VCaP (cell line): ENCODE measurements around the gene WAC.
A peak's percentile ranks its signal among the peaks of the same experiment; 100 is the strongest.

Experiments
- H3K27ac ChIP-seq: fragments of 450-650 bp; 2 replicates; pipeline ENCODE4 v1.5.1; 2017
- TF ChIP-seq, protein P1 (sequence below): fragments of 450-650 bp; conservative IDR thresholded peaks from 2 replicates; pipeline ENCODE4 v1.5.1; 2017; ENCODE audit warnings: mild to moderate bottlenecking, moderate library complexity

WAC gene

DNA sequence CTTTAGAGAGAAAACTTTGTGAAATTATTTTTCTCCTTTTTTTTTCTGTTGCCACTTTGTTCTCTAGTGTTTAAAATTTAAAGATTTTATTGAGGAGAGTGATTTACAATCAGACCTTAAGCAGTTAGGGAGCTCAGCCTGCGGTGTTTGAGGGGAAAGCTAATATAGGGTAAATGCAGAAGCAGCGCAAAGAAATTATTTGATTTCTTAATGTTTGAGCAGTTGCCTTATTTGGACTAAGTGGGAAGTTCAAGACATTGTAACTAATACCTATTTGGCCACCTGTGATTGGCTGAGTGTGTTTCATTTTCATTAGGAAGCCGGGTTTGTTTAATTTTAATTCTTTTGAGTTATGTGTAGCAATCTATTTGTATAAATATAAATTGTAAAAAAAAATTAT lies 25.3 kb downstream of the WAC start:
- no peak overlapping the region for H3K27ac ChIP-seq
- TF ChIP-seq, protein P1, sequence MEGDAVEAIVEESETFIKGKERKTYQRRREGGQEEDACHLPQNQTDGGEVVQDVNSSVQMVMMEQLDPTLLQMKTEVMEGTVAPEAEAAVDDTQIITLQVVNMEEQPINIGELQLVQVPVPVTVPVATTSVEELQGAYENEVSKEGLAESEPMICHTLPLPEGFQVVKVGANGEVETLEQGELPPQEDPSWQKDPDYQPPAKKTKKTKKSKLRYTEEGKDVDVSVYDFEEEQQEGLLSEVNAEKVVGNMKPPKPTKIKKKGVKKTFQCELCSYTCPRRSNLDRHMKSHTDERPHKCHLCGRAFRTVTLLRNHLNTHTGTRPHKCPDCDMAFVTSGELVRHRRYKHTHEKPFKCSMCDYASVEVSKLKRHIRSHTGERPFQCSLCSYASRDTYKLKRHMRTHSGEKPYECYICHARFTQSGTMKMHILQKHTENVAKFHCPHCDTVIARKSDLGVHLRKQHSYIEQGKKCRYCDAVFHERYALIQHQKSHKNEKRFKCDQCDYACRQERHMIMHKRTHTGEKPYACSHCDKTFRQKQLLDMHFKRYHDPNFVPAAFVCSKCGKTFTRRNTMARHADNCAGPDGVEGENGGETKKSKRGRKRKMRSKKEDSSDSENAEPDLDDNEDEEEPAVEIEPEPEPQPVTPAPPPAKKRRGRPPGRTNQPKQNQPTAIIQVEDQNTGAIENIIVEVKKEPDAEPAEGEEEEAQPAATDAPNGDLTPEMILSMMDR: no peak

DNA sequence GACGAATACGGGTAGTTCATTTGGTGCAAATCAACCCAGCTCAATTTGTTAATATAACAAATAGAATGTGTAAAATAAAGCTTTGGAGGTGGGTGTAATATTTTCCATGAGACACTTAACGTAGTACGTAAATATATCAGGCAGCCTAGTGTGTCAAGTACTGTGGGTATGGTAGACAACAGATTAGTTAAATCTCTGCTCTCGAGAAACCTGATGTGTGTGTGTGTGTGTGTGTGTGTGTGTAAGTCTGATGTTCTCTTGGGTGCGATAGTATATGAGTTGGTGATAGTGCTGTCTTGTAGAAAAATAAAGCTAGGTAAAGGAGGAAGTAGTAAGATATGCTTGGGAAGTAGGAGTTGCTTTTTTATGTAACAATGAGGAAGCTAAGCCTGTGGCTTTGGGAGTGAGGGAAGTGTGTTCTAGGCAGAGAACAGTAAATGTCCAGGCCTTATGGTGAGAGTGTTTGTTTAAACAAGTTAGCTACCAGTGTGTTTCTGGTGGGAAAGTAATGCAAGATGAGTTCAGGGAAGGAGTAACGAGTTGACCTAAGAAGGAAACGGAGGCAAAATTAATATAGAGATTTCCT lies 26.1 kb downstream of the WAC start:
- TF ChIP-seq, protein P1: no peak
- H3K27ac ChIP-seq: no peak overlapping the region

DNA sequence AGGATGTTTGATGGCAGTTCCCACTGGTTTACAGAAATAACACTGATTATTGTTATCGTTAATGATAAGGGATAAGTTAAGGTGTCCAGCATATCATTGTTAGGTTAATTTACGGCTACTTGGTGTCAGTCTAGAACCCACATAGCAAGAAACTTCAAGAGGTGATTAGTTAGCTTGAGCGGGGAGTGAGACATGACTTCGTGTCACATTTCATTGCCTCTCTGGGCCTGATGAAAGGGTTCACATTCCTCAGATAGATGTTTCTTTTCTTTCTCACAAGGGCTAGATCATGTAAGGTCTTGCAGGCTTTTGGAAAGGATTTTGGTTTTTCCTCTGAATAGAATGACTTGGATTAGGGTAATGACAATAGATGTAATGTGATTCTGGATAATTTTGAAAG lies 26.7 kb downstream of the WAC start:
- no peak overlapping the region for H3K27ac ChIP-seq
- TF ChIP-seq, protein P1: no peak

DNA sequence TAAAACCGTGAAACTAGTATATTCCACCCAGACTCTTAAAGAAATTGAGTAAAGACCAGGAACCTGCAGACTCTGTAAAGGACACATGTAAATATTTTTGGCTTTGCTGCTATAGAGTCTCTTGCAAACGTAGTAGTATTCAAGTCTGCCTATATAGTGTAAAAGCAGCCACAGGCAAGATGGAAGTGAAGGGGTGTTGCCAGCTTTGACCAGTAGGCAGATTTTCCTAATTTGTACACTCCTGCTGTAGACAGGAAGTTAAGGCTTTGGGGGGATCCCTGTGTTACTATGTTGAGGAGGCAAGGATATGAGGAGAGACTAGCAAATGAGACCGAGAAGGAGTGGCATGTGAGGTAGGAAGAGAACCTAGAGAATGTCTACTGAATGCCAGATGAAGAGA lies 27.7 kb downstream of the WAC start:
- TF ChIP-seq, protein P1: no peak
- no peak overlapping the region for H3K27ac ChIP-seq

DNA sequence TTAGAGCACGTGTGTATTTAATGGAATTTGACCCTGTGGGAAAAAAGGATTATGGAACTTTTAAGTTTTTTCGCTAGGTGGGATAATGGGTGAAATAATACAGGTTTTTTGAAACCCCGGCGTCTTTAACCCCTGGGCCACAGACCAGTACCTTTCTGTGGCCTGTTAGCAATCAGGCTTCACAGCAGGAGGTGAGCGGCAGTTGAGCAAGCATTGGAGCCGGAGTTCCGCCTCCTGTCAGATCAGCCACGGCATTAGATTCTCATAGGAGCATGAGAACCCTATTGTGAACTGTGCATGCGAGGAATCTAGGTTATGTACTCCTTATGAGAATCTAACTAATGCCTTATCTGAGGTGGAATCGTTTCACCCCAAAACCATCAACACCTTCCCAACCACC lies 28.6 kb downstream of the WAC start:
- no peak overlapping the region for H3K27ac ChIP-seq
- TF ChIP-seq, protein P1: no peak

DNA sequence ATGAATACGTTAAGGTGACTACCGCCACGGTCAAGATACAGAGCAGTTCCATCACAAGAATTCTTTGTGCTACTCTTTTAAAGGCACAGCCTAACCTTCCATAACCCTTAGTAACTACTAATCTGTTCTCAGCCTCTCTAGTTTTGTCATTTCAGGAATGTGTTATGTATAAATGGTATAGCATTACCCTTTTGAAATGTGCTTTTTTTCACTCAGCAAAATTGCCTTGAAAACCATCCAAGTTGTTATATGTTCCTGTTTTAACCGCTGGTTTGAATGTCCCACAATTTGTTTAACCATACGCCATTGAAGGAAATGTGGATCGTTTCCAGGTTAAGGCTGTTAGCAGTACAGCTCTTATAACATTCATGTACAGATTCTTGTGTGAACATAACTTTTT lies 32.0 kb downstream of the WAC start:
- peak overlapping the region; percentile 4; the same call in 1 of the 2 replicates for H3K27ac ChIP-seq
- TF ChIP-seq, protein P1: no peak

DNA sequence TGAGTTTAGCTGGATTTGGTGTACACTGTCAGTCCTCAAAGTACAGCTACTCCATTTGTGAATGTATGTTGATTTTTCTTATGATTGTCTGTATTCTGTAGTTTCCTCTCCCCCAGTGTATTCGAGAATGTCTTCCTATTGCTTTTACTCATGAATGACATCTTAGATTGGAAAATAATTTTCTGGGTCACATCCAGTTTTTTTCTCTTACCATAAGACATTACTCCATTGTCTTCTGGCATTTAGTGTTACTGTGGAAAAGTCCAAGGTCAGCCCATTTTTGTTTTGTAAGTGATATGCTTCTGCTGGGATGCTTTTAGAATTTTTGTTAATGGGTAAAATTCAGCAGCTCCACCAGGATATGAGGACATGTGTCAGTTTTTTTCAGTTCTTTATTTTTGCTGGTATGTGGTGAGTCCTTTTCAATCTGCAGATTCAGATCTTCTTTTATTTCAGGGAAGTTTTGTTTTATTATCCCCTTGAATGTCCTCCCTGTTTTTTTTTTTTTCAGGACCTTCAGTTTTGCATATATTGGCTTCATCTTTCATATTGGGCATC lies 33.6 kb downstream of the WAC start:
- TF ChIP-seq, protein P1: no peak
- H3K27ac ChIP-seq: peak overlapping the region; percentile 6; the same call in 1 of the 2 replicates
